ENCODE measurements around the gene TSPEAR. TPM values are rescaled to one million over a fixed set of nuclear protein-coding genes. Genes with fewer than 3 reads are reported as not detected.

TSPEAR gene
- polyA plus RNA-seq, 4 donors = 0.09 to 0.53 (median 0.27) TPM; not detected in 1

GRCh38 chr21:44617071-44617501 lies 94.3 kb downstream of the TSPEAR start:
- DNase-seq = no peak
- no peak for FAIRE-seq

GRCh38 chr21:44616591-44616926 lies 94.8 kb downstream of the TSPEAR start:
- Histone ChIP-seq H3K4me3 (ENCODE audit: low read depth in 1 of 3, low read length in 3 of 3) (no peak overlapping the region), H3K36me3 (ENCODE audit: control insufficient read depth in 3 of 3, insufficient read depth in 2 of 3, low read depth in 1 of 3, low read length in 3 of 3) (no peaks in the 10 kb centered on the region), H3K27me3 (ENCODE audit: control insufficient read depth in 3 of 3, insufficient read depth in 3 of 3, low read length in 3 of 3) (peaks cover 0 to 2% (median 0%) of the 10 kb centered on the region in 3 donors), H3K27ac (ENCODE audit: low read depth in 1 of 3, low read length in 2 of 3) (no peak overlapping the region), H3K9me3 (ENCODE audit: control insufficient read depth in 2 of 2, insufficient read depth in 1 of 2, low read depth in 1 of 2, low read length in 1 of 2) (peaks cover 0 to 4% of the 10 kb centered on the region in 2 donors), H3K4me1 (ENCODE audit: control insufficient read depth in 3 of 3, insufficient read depth in 2 of 3, low read depth in 1 of 3, low read length in 2 of 3) (peaks cover 0 to 2% (median 0%) of the 10 kb centered on the region in 3 donors)
- 81 to 83% (median 82%) methylated on average over 16 of the region's 16 CpGs for WGBS, 3 donors
- no peak for DNase-seq
- FAIRE-seq = no peak

More at GRCh38 chr21:44617071-44617501, 94.3 kb downstream of the TSPEAR start:
- no peaks in the 10 kb centered on the region for H3K36me3 ChIP-seq (ENCODE audit: control insufficient read depth in 3 of 3, insufficient read depth in 2 of 3, low read depth in 1 of 3, low read length in 3 of 3)
- H3K9me3 ChIP-seq (ENCODE audit: control insufficient read depth in 2 of 2, insufficient read depth in 1 of 2, low read depth in 1 of 2, low read length in 1 of 2) = no peaks in the 10 kb centered on the region
- WGBS, 3 donors = 57 to 65% (median 64%) methylated on average over 8 of the region's 8 CpGs
- H3K4me1 ChIP-seq (ENCODE audit: control insufficient read depth in 3 of 3, insufficient read depth in 2 of 3, low read depth in 1 of 3, low read length in 2 of 3) = peaks cover 0 to 2% (median 0%) of the 10 kb centered on the region in 3 donors
- H3K27me3 ChIP-seq (ENCODE audit: control insufficient read depth in 3 of 3, insufficient read depth in 3 of 3, low read length in 3 of 3) = peaks cover 0 to 2% (median 0%) of the 10 kb centered on the region in 3 donors
- no peak overlapping the region for H3K27ac ChIP-seq (ENCODE audit: low read depth in 1 of 3, low read length in 2 of 3)
- H3K4me3 ChIP-seq (ENCODE audit: low read depth in 1 of 3, low read length in 3 of 3) = no peak overlapping the region

- no peaks in the 10 kb centered on the region for H3K36me3 ChIP-seq (ENCODE audit: control insufficient read depth in 3 of 3, insufficient read depth in 2 of 3, low read depth in 1 of 3, low read length in 3 of 3)
- H3K27ac ChIP-seq (ENCODE audit: low read depth in 1 of 3, low read length in 2 of 3) = no peak overlapping the region
- peaks cover 0 to 2% (median 0%) of the 10 kb centered on the region in 3 donors for H3K4me1 ChIP-seq (ENCODE audit: control insufficient read depth in 3 of 3, insufficient read depth in 2 of 3, low read depth in 1 of 3, low read length in 2 of 3)
- DNase-seq = no peak
- peaks cover 0 to 9% of the 10 kb centered on the region in 2 donors for H3K9me3 ChIP-seq (ENCODE audit: control insufficient read depth in 2 of 2, insufficient read depth in 1 of 2, low read depth in 1 of 2, low read length in 1 of 2)
- WGBS, 3 donors = 74 to 82% (median 79%) methylated on average over 17 of the region's 17 CpGs
- peaks cover 0 to 2% (median 0%) of the 10 kb centered on the region in 3 donors for H3K27me3 ChIP-seq (ENCODE audit: control insufficient read depth in 3 of 3, insufficient read depth in 3 of 3, low read length in 3 of 3)
- no peak overlapping the region for H3K4me3 ChIP-seq (ENCODE audit: low read depth in 1 of 3, low read length in 3 of 3)
- no peak for FAIRE-seq
These were observed 95.3 kb downstream of the TSPEAR start for GRCh38 chr21:44615911-44616590.

GRCh38 chr21:44615466-44615865 lies 95.9 kb downstream of the TSPEAR start:
- 68 to 80% (median 79%) methylated on average over 8 of the region's 8 CpGs for WGBS, 3 donors
- no peak for DNase-seq
- no peak for FAIRE-seq
- Histone ChIP-seq H3K4me3 (ENCODE audit: low read depth in 1 of 3, low read length in 3 of 3) (no peak overlapping the region), H3K9me3 (ENCODE audit: control insufficient read depth in 2 of 2, insufficient read depth in 1 of 2, low read depth in 1 of 2, low read length in 1 of 2) (peaks cover 0 to 13% of the 10 kb centered on the region in 2 donors), H3K4me1 (ENCODE audit: control insufficient read depth in 3 of 3, insufficient read depth in 2 of 3, low read depth in 1 of 3, low read length in 2 of 3) (peaks cover 0 to 2% (median 0%) of the 10 kb centered on the region in 3 donors), H3K27ac (ENCODE audit: low read depth in 1 of 3, low read length in 2 of 3) (no peak overlapping the region), H3K27me3 (ENCODE audit: control insufficient read depth in 3 of 3, insufficient read depth in 3 of 3, low read length in 3 of 3) (peaks cover 0 to 2% (median 0%) of the 10 kb centered on the region in 3 donors), H3K36me3 (ENCODE audit: control insufficient read depth in 3 of 3, insufficient read depth in 2 of 3, low read depth in 1 of 3, low read length in 3 of 3) (no peaks in the 10 kb centered on the region)

GRCh38 chr21:44614961-44615391 lies 96.4 kb downstream of the TSPEAR start:
- Histone ChIP-seq H3K27me3 (ENCODE audit: control insufficient read depth in 3 of 3, insufficient read depth in 3 of 3, low read length in 3 of 3) (peaks cover 0 to 2% (median 0%) of the 10 kb centered on the region in 3 donors), H3K9me3 (ENCODE audit: control insufficient read depth in 2 of 2, insufficient read depth in 1 of 2, low read depth in 1 of 2, low read length in 1 of 2) (peaks cover 0 to 18% of the 10 kb centered on the region in 2 donors), H3K27ac (ENCODE audit: low read depth in 1 of 3, low read length in 2 of 3) (no peak overlapping the region), H3K36me3 (ENCODE audit: control insufficient read depth in 3 of 3, insufficient read depth in 2 of 3, low read depth in 1 of 3, low read length in 3 of 3) (no peaks in the 10 kb centered on the region), H3K4me3 (ENCODE audit: low read depth in 1 of 3, low read length in 3 of 3) (no peak overlapping the region), H3K4me1 (ENCODE audit: control insufficient read depth in 3 of 3, insufficient read depth in 2 of 3, low read depth in 1 of 3, low read length in 2 of 3) (peaks cover 0 to 2% (median 0%) of the 10 kb centered on the region in 3 donors)
- FAIRE-seq (no peak), DNase-seq (no peak)
- WGBS, 3 donors = 83 to 87% (median 84%) methylated on average over 28 of the region's 28 CpGs

- WGBS, 3 donors = 79 to 85% (median 79%) methylated on average over 20 of the region's 20 CpGs
- DNase-seq = no peak
These were observed 97.2 kb downstream of the TSPEAR start for GRCh38 chr21:44614161-44614631.

GRCh38 chr21:44613386-44614155 lies 97.8 kb downstream of the TSPEAR start:
- H3K4me3 ChIP-seq (ENCODE audit: low read depth in 1 of 3, low read length in 3 of 3) = no peak overlapping the region
- H3K9me3 ChIP-seq (ENCODE audit: control insufficient read depth in 2 of 2, insufficient read depth in 1 of 2, low read depth in 1 of 2, low read length in 1 of 2) = peaks cover 0 to 18% of the 10 kb centered on the region in 2 donors
- FAIRE-seq = no peak
- peaks cover 0 to 2% (median 0%) of the 10 kb centered on the region in 3 donors for H3K27me3 ChIP-seq (ENCODE audit: control insufficient read depth in 3 of 3, insufficient read depth in 3 of 3, low read length in 3 of 3)
- H3K4me1 ChIP-seq (ENCODE audit: control insufficient read depth in 3 of 3, insufficient read depth in 2 of 3, low read depth in 1 of 3, low read length in 2 of 3) = peaks cover 0 to 2% (median 0%) of the 10 kb centered on the region in 3 donors
- 79 to 87% (median 86%) methylated on average over 20 to 26 of the region's 26 CpGs for WGBS, 3 donors
- H3K36me3 ChIP-seq (ENCODE audit: control insufficient read depth in 3 of 3, insufficient read depth in 2 of 3, low read depth in 1 of 3, low read length in 3 of 3) = no peaks in the 10 kb centered on the region
- no peak for DNase-seq
- H3K27ac ChIP-seq (ENCODE audit: low read depth in 1 of 3, low read length in 2 of 3) = no peak overlapping the region

More at GRCh38 chr21:44614161-44614631, 97.2 kb downstream of the TSPEAR start:
- no peak overlapping the region for H3K4me3 ChIP-seq (ENCODE audit: low read depth in 1 of 3, low read length in 3 of 3)
- peaks cover 0 to 2% (median 0%) of the 10 kb centered on the region in 3 donors for H3K27me3 ChIP-seq (ENCODE audit: control insufficient read depth in 3 of 3, insufficient read depth in 3 of 3, low read length in 3 of 3)
- H3K4me1 ChIP-seq (ENCODE audit: control insufficient read depth in 3 of 3, insufficient read depth in 2 of 3, low read depth in 1 of 3, low read length in 2 of 3) = peaks cover 0 to 2% (median 0%) of the 10 kb centered on the region in 3 donors
- H3K36me3 ChIP-seq (ENCODE audit: control insufficient read depth in 3 of 3, insufficient read depth in 2 of 3, low read depth in 1 of 3, low read length in 3 of 3) = no peaks in the 10 kb centered on the region
- peaks cover 0 to 18% of the 10 kb centered on the region in 2 donors for H3K9me3 ChIP-seq (ENCODE audit: control insufficient read depth in 2 of 2, insufficient read depth in 1 of 2, low read depth in 1 of 2, low read length in 1 of 2)
- no peak for FAIRE-seq
- H3K27ac ChIP-seq (ENCODE audit: low read depth in 1 of 3, low read length in 2 of 3) = no peak overlapping the region

- H3K27ac ChIP-seq (ENCODE audit: low read depth in 1 of 3, low read length in 2 of 3) = no peak overlapping the region
- FAIRE-seq = no peak
- no peaks in the 10 kb centered on the region for H3K36me3 ChIP-seq (ENCODE audit: control insufficient read depth in 3 of 3, insufficient read depth in 2 of 3, low read depth in 1 of 3, low read length in 3 of 3)
- no peak for DNase-seq
- peaks cover 0 to 2% (median 0%) of the 10 kb centered on the region in 3 donors for H3K27me3 ChIP-seq (ENCODE audit: control insufficient read depth in 3 of 3, insufficient read depth in 3 of 3, low read length in 3 of 3)
- WGBS, 3 donors = 70 to 85% (median 77%) methylated on average over 12 to 13 of the region's 13 CpGs
- no peaks in the 10 kb centered on the region for H3K4me1 ChIP-seq (ENCODE audit: control insufficient read depth in 3 of 3, insufficient read depth in 2 of 3, low read depth in 1 of 3, low read length in 2 of 3)
- peaks cover 0 to 18% of the 10 kb centered on the region in 2 donors for H3K9me3 ChIP-seq (ENCODE audit: control insufficient read depth in 2 of 2, insufficient read depth in 1 of 2, low read depth in 1 of 2, low read length in 1 of 2)
- H3K4me3 ChIP-seq (ENCODE audit: low read depth in 1 of 3, low read length in 3 of 3) = no peak overlapping the region
These were observed 98.6 kb downstream of the TSPEAR start for GRCh38 chr21:44612669-44613229.
